MM.1S (cell line): ENCODE results near the gene PLCB1.

ENCODE experiments used
- DNase-seq: peaks from one replicate; pipeline ENCODE4 v3.0.0-alpha.2; 2015
- H2AFZ ChIP-seq: fragments of 300-600 bp; sonication (generic); 2 replicates; pipeline ENCODE4 v1.6.0; 2016; ENCODE audit warnings: antibody characterized with exemption, low read length
- H3F3A ChIP-seq: fragments of 300-600 bp; sonication (generic); 2 replicates; pipeline ENCODE4 v1.6.1; 2016; ENCODE audit warnings: mild to moderate bottlenecking, antibody characterized with exemption, low read length, moderate library complexity, mixed read lengths; ENCODE audit not compliant: insufficient read depth
- H3K27ac ChIP-seq: fragments of 300-600 bp; sonication (generic); 2 replicates; pipeline ENCODE4 v1.5.1; 2016; ENCODE audit warnings: mild to moderate bottlenecking, low read length
- H3K27me3 ChIP-seq: fragments of 300-600 bp; sonication (generic); replicated peaks from 2 replicates; pipeline ENCODE4 v1.6.0; 2016; ENCODE audit warnings: low read length; ENCODE audit not compliant: insufficient read depth
- H3K36me3 ChIP-seq: fragments of 300-600 bp; sonication (generic); replicated peaks from 2 replicates; pipeline ENCODE4 v1.6.1; 2016; ENCODE audit warnings: mild to moderate bottlenecking, low read length, mixed read lengths; ENCODE audit not compliant: insufficient read depth
- H3K4me1 ChIP-seq: fragments of 300-600 bp; sonication (generic); 2 replicates; pipeline ENCODE4 v1.6.1; 2016; ENCODE audit warnings: low read length, mixed read lengths
- H3K4me2 ChIP-seq: fragments of 300-600 bp; sonication (generic); 2 replicates; pipeline ENCODE4 v1.6.0; 2016; ENCODE audit warnings: low read depth, low read length
- H3K4me3 ChIP-seq: fragments of 300-600 bp; sonication (generic); 2 replicates; pipeline ENCODE4 v1.5.1; 2016; ENCODE audit warnings: low read length, mixed read lengths
- H3K79me2 ChIP-seq: fragments of 300-600 bp; sonication (generic); 2 replicates; pipeline ENCODE4 v1.6.1; 2016; ENCODE audit warnings: mixed run types, low read length, mixed read lengths
- H3K9ac ChIP-seq: fragments of 300-600 bp; sonication (generic); 2 replicates; pipeline ENCODE4 v1.6.1; 2016; ENCODE audit warnings: low read length, mixed read lengths
- H3K9me2 ChIP-seq: fragments of 300-600 bp; sonication (generic); replicated peaks from 2 replicates; pipeline ENCODE4 v1.6.1; 2016; ENCODE audit warnings: mild to moderate bottlenecking, low read length, mixed read lengths; ENCODE audit not compliant: insufficient read depth
- H3K9me3 ChIP-seq: fragments of 300-600 bp; sonication (generic); replicated peaks from 2 replicates; pipeline ENCODE4 v1.6.1; 2016; ENCODE audit warnings: mild to moderate bottlenecking, low read length, mixed read lengths; ENCODE audit not compliant: insufficient read depth
- H4K20me1 ChIP-seq: fragments of 300-600 bp; sonication (generic); 2 replicates; pipeline ENCODE4 v1.6.1; 2016; ENCODE audit warnings: mild to moderate bottlenecking, low read length, moderate library complexity, mixed read lengths; ENCODE audit not compliant: insufficient read depth
- CTCF ChIP-seq: fragments of 300-600 bp; sonication (generic); IDR thresholded peaks from 2 replicates; pipeline ENCODE4 v1.5.1; 2016; ENCODE audit warnings: antibody characterized with exemption, low read length, mixed read lengths
- EZH2 ChIP-seq: fragments of 300-600 bp; sonication (generic); optimal IDR thresholded peaks from 2 replicates; pipeline ENCODE3; 2017; ENCODE audit warnings: low read depth, mild to moderate bottlenecking, antibody characterized with exemption, low read length, mixed read lengths
- EZH2phosphoT487 ChIP-seq: fragments of 300-600 bp; sonication (generic); IDR thresholded peaks from 2 replicates; pipeline ENCODE4 v1.6.1; 2018; ENCODE audit warnings: antibody characterized with exemption, low read length

The PLCB1 gene

GRCh38 chr20:8447262-8448120 is 315.4 kb downstream of the PLCB1 start:
- TF ChIP-seq EZH2phosphoT487, result no peak
- no peak for TF ChIP-seq CTCF
- no peak for TF ChIP-seq EZH2
- Histone ChIP-seq H3K4me2 (no peak overlapping the region), H3K4me1 (no peaks in the 10 kb centered on the region), H3K27ac (no peak overlapping the region), H3K4me3 (no peak overlapping the region), H3K9me2 (no peaks in the 10 kb centered on the region), H3K9ac (no peak overlapping the region), H3K9me3 (no peaks in the 10 kb centered on the region), H4K20me1 (no peaks in the 10 kb centered on the region), H3K36me3 (no peaks in the 10 kb centered on the region), H3K79me2 (no peaks in the 10 kb centered on the region), H3F3A (no peaks in the 10 kb centered on the region), H3K27me3 (no peaks in the 10 kb centered on the region), H2AFZ (no peak overlapping the region)
- no peak for DNase-seq

GRCh38 chr20:8449123-8449522 is 317.1 kb downstream of the PLCB1 start:
- no peak for TF ChIP-seq CTCF
- no peak for TF ChIP-seq EZH2phosphoT487
- no peak for TF ChIP-seq EZH2

GRCh38 chr20:8454137-8454712 is 322.2 kb downstream of the PLCB1 start:
- DNase-seq, result no peak
- Histone ChIP-seq H3K27me3 (no peaks in the 10 kb centered on the region), H3K4me1 (no peaks in the 10 kb centered on the region), H3K4me2 (no peak overlapping the region), H4K20me1 (no peaks in the 10 kb centered on the region), H3F3A (no peaks in the 10 kb centered on the region), H3K9ac (no peak overlapping the region), H3K36me3 (no peaks in the 10 kb centered on the region), H3K4me3 (no peak overlapping the region), H2AFZ (no peak overlapping the region), H3K79me2 (no peaks in the 10 kb centered on the region), H3K27ac (no peak overlapping the region), H3K9me3 (no peaks in the 10 kb centered on the region), H3K9me2 (no peaks in the 10 kb centered on the region)
- TF ChIP-seq CTCF, result peak; percentile 37
- no peak for TF ChIP-seq EZH2phosphoT487

More at GRCh38 chr20:8449123-8449522, 317.1 kb downstream of the PLCB1 start:
- no peak for DNase-seq
- H3F3A ChIP-seq, result no peaks in the 10 kb centered on the region
- H4K20me1 ChIP-seq, result no peaks in the 10 kb centered on the region
- H3K4me3 ChIP-seq, result no peak overlapping the region
- no peaks in the 10 kb centered on the region for H3K36me3 ChIP-seq
- H3K27ac ChIP-seq, result no peak overlapping the region
- no peak overlapping the region for H3K9ac ChIP-seq
- H3K27me3 ChIP-seq, result no peaks in the 10 kb centered on the region
- no peaks in the 10 kb centered on the region for H3K79me2 ChIP-seq
- no peak overlapping the region for H3K4me2 ChIP-seq
- no peak overlapping the region for H2AFZ ChIP-seq
- H3K9me3 ChIP-seq, result no peaks in the 10 kb centered on the region
- no peaks in the 10 kb centered on the region for H3K9me2 ChIP-seq
- H3K4me1 ChIP-seq, result no peaks in the 10 kb centered on the region
